Gastrocnemius medialis (tissue), 4 donors: ENCODE data around the gene ZFYVE28.

ENCODE experiments used
- CTCF ChIP-seq, 5 experiments: fragments of 450-650 bp in 3 of 5; fragments of 200-600 bp in 2 of 5; sonication (generic) in 2 of 5; IDR thresholded peaks in 4 of 5; conservative IDR thresholded peaks in 1 of 5; 1 replicate in 4 of 5; 2 replicates in 1 of 5; pipeline ENCODE4 v1.5.1; 2016 to 2019; ENCODE audit warnings: antibody characterized with exemption in 5 of 5, mild to moderate bottlenecking in 3 of 5, moderate library complexity in 3 of 5
- POLR2A ChIP-seq, 2 donors: fragments of 450-650 bp; IDR thresholded peaks; one replicate each; pipeline ENCODE4 v1.6.1; 2017; ENCODE audit warnings: antibody characterized with exemption in 2 of 2, mild to moderate bottlenecking in 2 of 2, moderate library complexity in 2 of 2

- TF ChIP-seq CTCF (IDR thresholded peaks at IDR 0.05 in 4 of 5, conservative IDR thresholded peaks at IDR 0.05 in 1 of 5) = no peak
- no peak for TF ChIP-seq POLR2A (IDR thresholded peaks at IDR 0.05)
These were observed 160.1 kb downstream of the ZFYVE28 start for GRCh38 chr4:2258091-2259035.
